Left kidney (tissue), 2 donors: ENCODE results near the gene GRIFIN. TPM values are rescaled to one million over a fixed set of nuclear protein-coding genes. Genes with fewer than 3 reads are reported as not detected.

Source experiments
- DNase-seq: peaks from one replicate; pipeline ENCODE4 v3.0.0-alpha.2; 2013
- polyA plus RNA-seq: library from polyadenylated mRNA; unstranded; fragments of 120-200 nt; gene quantifications from one replicate; pipeline ENCODE4 v1.2.1, GENCODE V29; 2013; ENCODE audit not compliant: insufficient read length

GRIFIN gene
- polyA plus RNA-seq, 1 donor = not detected

DNA sequence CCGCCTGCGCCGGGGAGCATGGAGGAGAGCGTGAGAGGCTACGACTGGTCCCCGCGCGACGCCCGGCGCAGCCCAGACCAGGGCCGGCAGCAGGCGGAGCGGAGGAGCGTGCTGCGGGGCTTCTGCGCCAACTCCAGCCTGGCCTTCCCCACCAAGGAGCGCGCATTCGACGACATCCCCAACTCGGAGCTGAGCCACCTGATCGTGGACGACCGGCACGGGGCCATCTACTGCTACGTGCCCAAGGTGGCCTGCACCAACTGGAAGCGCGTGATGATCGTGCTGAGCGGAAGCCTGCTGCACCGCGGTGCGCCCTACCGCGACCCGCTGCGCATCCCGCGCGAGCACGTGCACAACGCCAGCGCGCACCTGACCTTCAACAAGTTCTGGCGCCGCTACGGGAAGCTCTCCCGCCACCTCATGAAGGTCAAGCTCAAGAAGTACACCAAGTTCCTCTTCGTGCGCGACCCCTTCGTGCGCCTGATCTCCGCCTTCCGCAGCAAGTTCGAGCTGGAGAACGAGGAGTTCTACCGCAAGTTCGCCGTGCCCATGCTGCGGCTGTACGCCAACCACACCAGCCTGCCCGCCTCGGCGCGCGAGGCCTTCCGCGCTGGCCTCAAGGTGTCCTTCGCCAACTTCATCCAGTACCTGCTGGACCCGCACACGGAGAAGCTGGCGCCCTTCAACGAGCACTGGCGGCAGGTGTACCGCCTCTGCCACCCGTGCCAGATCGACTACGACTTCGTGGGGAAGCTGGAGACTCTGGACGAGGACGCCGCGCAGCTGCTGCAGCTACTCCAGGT lies 43.1 kb downstream of the GRIFIN start:
- DNase-seq = no peak

DNA sequence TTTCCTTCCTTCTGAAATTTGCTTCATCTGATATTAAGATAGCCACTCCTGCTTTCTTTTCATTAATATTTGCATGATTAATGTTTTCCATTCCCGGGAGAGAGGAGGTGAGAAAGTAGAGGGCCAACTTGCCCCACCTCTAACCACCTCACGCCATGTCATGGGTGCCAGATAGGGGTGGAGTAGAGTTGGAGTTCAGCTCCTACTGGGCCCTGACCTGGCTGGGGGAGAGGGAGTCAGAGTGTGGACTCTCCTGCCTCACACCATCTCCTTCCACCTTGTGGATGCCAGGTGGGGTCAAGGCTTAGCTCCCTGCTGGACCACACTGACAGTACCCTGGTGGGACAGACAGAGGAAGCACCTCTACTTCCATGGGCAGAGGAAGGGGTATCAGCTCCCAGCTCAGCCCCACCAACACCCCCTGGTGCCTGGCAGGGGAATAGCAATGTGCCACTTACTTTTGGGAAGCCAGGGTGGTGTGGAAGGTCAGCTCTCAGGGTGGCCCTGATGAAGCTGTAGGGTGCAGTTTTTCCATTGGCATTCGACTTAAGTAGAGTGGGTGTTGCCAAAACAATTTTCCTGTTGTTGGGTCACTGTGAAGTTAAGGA lies 44.8 kb downstream of the GRIFIN start:
- no peak for DNase-seq

DNA sequence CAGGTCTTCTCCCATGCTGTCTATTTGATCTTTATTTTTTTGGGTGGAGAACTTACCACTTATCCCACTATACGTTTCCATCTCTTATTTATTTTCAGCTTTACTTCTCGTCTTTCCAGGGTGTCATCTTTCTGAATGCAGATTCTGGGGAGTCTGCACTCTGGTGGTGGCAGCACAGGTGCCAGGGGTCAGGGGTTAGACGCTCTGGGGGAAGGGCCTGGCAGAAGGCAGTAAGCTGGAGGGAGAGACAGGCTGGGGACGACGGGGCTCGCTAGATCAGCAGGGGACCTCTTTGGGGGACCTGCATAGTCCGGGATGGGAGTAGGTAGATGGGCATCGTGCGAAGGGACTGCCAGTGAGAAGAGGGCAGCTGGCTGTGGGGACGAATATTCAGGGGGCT lies 50.4 kb downstream of the GRIFIN start:
- DNase-seq = no peak

Other genes with a start within 250 kb of the GRIFIN start
- gene MAD1L1, start 243.5 kb downstream of the GRIFIN start, polyA plus RNA-seq = 21.8 TPM
- gene MRM2, start 234.2 kb downstream of the GRIFIN start, polyA plus RNA-seq = 40.3 TPM
- 23.1 TPM for gene NUDT1, start 234.2 kb downstream of the GRIFIN start, polyA plus RNA-seq
- 38.8 TPM for gene SNX8, start 162.0 kb downstream of the GRIFIN start, polyA plus RNA-seq
- 187 TPM for gene EIF3B, start 121.6 kb downstream of the GRIFIN start, polyA plus RNA-seq
- 8.9 TPM for gene CHST12, start 72.8 kb downstream of the GRIFIN start, polyA plus RNA-seq
- 25.7 TPM for gene LFNG, start 43.4 kb upstream of the GRIFIN start, polyA plus RNA-seq
- 23.2 TPM for gene BRAT1, start 79.1 kb upstream of the GRIFIN start, polyA plus RNA-seq
- gene IQCE, start 82.6 kb upstream of the GRIFIN start, polyA plus RNA-seq = 26.5 TPM
- gene TTYH3, start 155.6 kb upstream of the GRIFIN start, polyA plus RNA-seq = 84.3 TPM
- 0.63 TPM for gene AMZ1, start 211.8 kb upstream of the GRIFIN start, polyA plus RNA-seq